GM12878 (cell line): ENCODE measurements around the gene EVI5L. TPM values are rescaled to one million over a fixed set of nuclear protein-coding genes. Genes with fewer than 3 reads are reported as not detected.
A peak's percentile ranks its signal among the peaks of the same experiment; 100 is the strongest.

Source experiments
- ATAC-seq: fragments of 200-7000 bp; cut with Tn5 transposase; 3 replicates; pipeline ENCODE4 v1.9.1; 2020; ENCODE audit warnings: mild to moderate bottlenecking, moderate library complexity
- BruUV-seq: library from RNA; stranded (reverse); fragments of 400-500 nt; replicated peaks from 2 replicates; lab custom pipeline; 2021; lab: Mats Ljungman, UMichigan
- CTCF ChIA-PET: fragments of 300-600 bp; sonication (Branson Sonifier 250); formaldehyde crosslinking; extraction: SDS; loops from one replicate; lab custom pipeline; 2021; ENCODE audit warnings: inconsistent platforms; lab: Yijun Ruan, JAX
- POLR2A ChIA-PET: fragments of 350-600 bp; formaldehyde crosslinking; extraction: SDS; loops from one replicate; lab custom pipeline; 2021; ENCODE audit warnings: inconsistent platforms; lab: Charles Lee
- RAD21 ChIA-PET: fragments of 300-600 bp; sonication (Branson Sonifier 250); formaldehyde crosslinking; loops from one replicate; lab custom pipeline; 2023; ENCODE audit warnings: antibody characterized with exemption; ENCODE audit not compliant: unreplicated experiment; lab: Charles Lee
- SMC1A ChIA-PET: fragments of 300-600 bp; sonication (Branson Sonifier 250); formaldehyde crosslinking; loops from one replicate; lab custom pipeline; 2023; ENCODE audit not compliant: unreplicated experiment, uncharacterized antibody; lab: Charles Lee
- DNase-seq: peaks from one replicate; pipeline ENCODE4 v3.0.0-alpha.2; 2011; ENCODE audit warnings: low read depth, low spot score
- FAIRE-seq: peaks from 3 replicates; lab custom pipeline; 2011; peaks lifted over from hg19 to GRCh38; lab: Jason Lieb, UNC
- H2AFZ ChIP-seq: 2 replicates; pipeline ENCODE4 v1.6.0; 2011; ENCODE audit warnings: low read depth, low read length, control low read depth; ENCODE audit not compliant: control insufficient read depth
- H3K27ac ChIP-seq: 2 replicates; pipeline ENCODE4 v1.5.1; 2011; ENCODE audit warnings: control low read depth; ENCODE audit not compliant: control insufficient read depth, insufficient read depth
- H3K27me3 ChIP-seq, 2 experiments: replicated peaks in 1 of 2; 2 replicates each; pipeline versions ENCODE4 v1.6.0 to v1.6.1; 2011; ENCODE audit warnings: low read length in 1 of 2; ENCODE audit not compliant: control insufficient read depth in 2 of 2, insufficient read depth in 2 of 2
- H3K36me3 ChIP-seq, 2 experiments: 2 replicates each; pipeline ENCODE4 v1.5.1; 2011; ENCODE audit warnings: low read length in 1 of 2; ENCODE audit not compliant: control insufficient read depth in 2 of 2, insufficient read depth in 2 of 2
- H3K4me1 ChIP-seq: 2 replicates; pipeline ENCODE4 v1.6.1; 2011; ENCODE audit warnings: mild to moderate bottlenecking, low read length, moderate library complexity, mixed read lengths; ENCODE audit not compliant: control insufficient read depth, insufficient read depth
- H3K4me2 ChIP-seq: 2 replicates; pipeline ENCODE4 v1.6.0; 2011; ENCODE audit warnings: control low read depth; ENCODE audit not compliant: control insufficient read depth, insufficient read depth
- H3K4me3 ChIP-seq: fragments of 200-600 bp; sonication (generic); 2 replicates; pipeline ENCODE4 v1.5.1; 2016
- H3K79me2 ChIP-seq: 2 replicates; pipeline ENCODE4 v1.6.0; 2011; ENCODE audit warnings: low read length; ENCODE audit not compliant: control insufficient read depth, insufficient read depth
- H3K9ac ChIP-seq: 2 replicates; pipeline ENCODE4 v1.8.0; 2011; ENCODE audit warnings: low read length, control low read depth, mixed read lengths; ENCODE audit not compliant: control insufficient read depth, insufficient read depth
- H3K9me3 ChIP-seq: replicated peaks from 3 replicates; pipeline ENCODE4 v1.5.1; 2011; ENCODE audit warnings: mild to moderate bottlenecking, low read length; ENCODE audit not compliant: control insufficient read depth, insufficient read depth
- H4K20me1 ChIP-seq: 2 replicates; pipeline ENCODE4 v1.6.0; 2011; ENCODE audit not compliant: control insufficient read depth, insufficient read depth
- EP300 ChIP-seq, 2 experiments: fragments of 150-350 bp in 1 of 2; IDR thresholded peaks; 2 replicates each; pipeline ENCODE4 v1.6.1; 2011 to 2012; ENCODE audit warnings: low read depth in 2 of 2, low read length in 2 of 2, borderline replicate concordance in 1 of 2, improper control_type of control experiment in 1 of 2, inconsistent platforms in 1 of 2; ENCODE audit not compliant: control insufficient read depth in 1 of 2
- HCFC1 ChIP-seq: fragments of 150-350 bp; IDR thresholded peaks from 2 replicates; pipeline ENCODE4 v1.6.1; 2014; ENCODE audit warnings: low read length
- HDAC6 ChIP-seq: fragments of 200-600 bp; sonication (generic); IDR thresholded peaks from one replicate; pipeline ENCODE4 v1.8.0; 2017; ENCODE audit warnings: antibody characterized with exemption; ENCODE audit not compliant: unreplicated experiment
- MYC ChIP-seq: IDR thresholded peaks from 2 replicates; pipeline ENCODE4 v1.6.1; 2011; ENCODE audit warnings: mild to moderate bottlenecking, low read length, moderate library complexity, inconsistent platforms; ENCODE audit not compliant: insufficient read depth, insufficient replicate concordance, insufficient read length, severe bottlenecking
- PAX5 ChIP-seq: IDR thresholded peaks from 2 replicates; pipeline ENCODE4 v1.6.1; 2011; ENCODE audit warnings: low read depth, low read length, borderline replicate concordance
- STAT1 ChIP-seq: fragments of 450-650 bp; conservative IDR thresholded peaks from 2 replicates; pipeline ENCODE4 v1.6.1; 2014; ENCODE audit warnings: antibody characterized with exemption, mild to moderate bottlenecking
- STAT3 ChIP-seq: IDR thresholded peaks from 2 replicates; pipeline ENCODE4 v1.6.1; 2011; ENCODE audit warnings: low read depth, low read length, improper control_type of control experiment
- USF2 ChIP-seq: IDR thresholded peaks from 2 replicates; pipeline ENCODE4 v1.6.1; 2011; ENCODE audit warnings: low read depth, low read length, improper control_type of control experiment, borderline replicate concordance
- ZBTB11 ChIP-seq: fragments of 450-650 bp; formaldehyde crosslinking; IDR thresholded peaks from 2 replicates; pipeline ENCODE4 v1.5.0; 2022; ENCODE audit warnings: mild to moderate bottlenecking, missing genetic modification characterization
- WGBS: methylation state at CpG from one replicate; pipeline ENCODE4 v1.1.6; 2016; ENCODE audit warnings: low lambda C conversion rate; ENCODE audit not compliant: insufficient replicate concordance, insufficient coverage; ENCODE audit errors: missing lambda C conversion rate; 5-methylcytosine and 5-hydroxymethylcytosine counted together
- in situ Hi-C: fragments of 300-500 bp; cut with MboI; formaldehyde crosslinking; loops from 9 replicates; pipeline ENCODE4 v1.14.3; 2018; ENCODE audit warnings: mixed read lengths
- intact Hi-C: fragments of 100-400 bp; cut with micrococcal nuclease; formaldehyde crosslinking; loops from one replicate; pipeline ENCODE4 v1.14.2; 2022; ENCODE audit not compliant: unreplicated experiment
- polyA plus RNA-seq, 11 experiments: library from polyadenylated mRNA; depleted of rRNA in 4 of 11; unstranded in 6 of 11; stranded (reverse) in 5 of 11; fragments of >200 nt; fragmentation: Nextera tagmentation in 4 of 11; fragmentation: Illumina TruSeq in 1 of 11; extraction: Ambion mirVana in 4 of 11; extraction: Trizol in 1 of 11; gene quantifications; 1 replicate in 1 of 11; 2 replicates in 10 of 11; pipeline versions ENCODE4 v1.2.1 to v1.2.3, GENCODE V29; 2011 to 2016; ENCODE audit warnings: inconsistent platforms in 2 of 11, missing spikeins in 2 of 11, low read depth in 1 of 11
- total RNA-seq, 4 experiments: library from RNA; depleted of rRNA in 3 of 4; stranded (reverse); fragments of >200 nt in 3 of 4; fragmentation: Illumina TruSeq in 1 of 4; extraction: Trizol in 1 of 4; gene quantifications; 2 replicates each; pipeline versions ENCODE4 v1.2.1 to v1.2.3, GENCODE V29; 2013 to 2021

EVI5L gene
- total and polyA plus RNA-seq, 10 of the 15 experiments (the other 5 are each of a cell fraction or from before 2014, with no cell fraction given): 0.23 to 13.8 (median 5.0) TPM

GRCh38 chr19:7830823-7831222 is 805 bp downstream of the EVI5L start:
- FAIRE-seq: no peak
- peaks cover 6% of the 10 kb centered on the region for H3K4me1 ChIP-seq
- ChIA-PET RAD21 (interaction anchor here (1.4 kb wide), 1 partner anchor 11 kb away, joined by 4 read pairs; no protein-coding TSS in a partner anchor), POLR2A (interaction anchor here (0.7 kb wide), 1 partner anchor 201 kb away, joined by 3 read pairs; the partner anchor contains the start of gene PET100)
- H3K4me2 ChIP-seq: peak overlapping the region; percentile 71
- H3K79me2 ChIP-seq: no peaks in the 10 kb centered on the region
- TF ChIP-seq STAT3 (no peak), USF2 (no peak)
- TF ChIP-seq, all 136 proteins: peak for 0
- Histone ChIP-seq H3K36me3 (no peaks in the 10 kb centered on the region), H4K20me1 (no peaks in the 10 kb centered on the region), H3K27ac (no peak overlapping the region), H2AFZ (no peak overlapping the region), H3K9ac (no peak overlapping the region; the same call in 1 of the 2 replicates), H3K27me3 (no peaks in the 10 kb centered on the region), H3K4me3 (peak overlapping the region; percentile 55; the same call in 1 of the 2 replicates), H3K9me3 (no peaks in the 10 kb centered on the region; the same call in 2 of the 3 replicates)
- ChIA-PET CTCF (interaction anchor here (1.1 kb wide), 1 partner anchor 9 kb away, joined by 3 read pairs; no protein-coding TSS in a partner anchor), SMC1A (interaction anchor here (0.6 to 1.2 kb wide), 2 partner anchors 31 to 137 kb away, joined by 3 to 6 read pairs; no protein-coding TSS in a partner anchor)
- intact Hi-C loops: no loop called here
- no TSS peak for BruUV-seq
- ATAC-seq (no peak), DNase-seq (no peak)
- WGBS: 46% methylated on average over 5 of the region's 7 CpGs
- in situ Hi-C loops: no loop called here

GRCh38 chr19:7831452-7831851 is 1.4 kb downstream of the EVI5L start:
- in situ Hi-C loops (no loop called here), intact Hi-C loops (no loop called here)
- DNase-seq (no peak), FAIRE-seq (no peak), ATAC-seq (no peak)
- SMC1A ChIA-PET: interaction anchor here (0.6 to 1.3 kb wide), 3 partner anchors 10 to 137 kb away, joined by 3 to 6 read pairs (median 6); no protein-coding TSS in a partner anchor
- POLR2A ChIA-PET: interaction anchor here (0.6 to 0.7 kb wide), 2 partner anchors 27 to 202 kb away, joined by 3 to 4 read pairs; partner anchors contain the start of gene PET100
- RAD21 ChIA-PET: interaction anchor here (0.8 to 1.4 kb wide), 3 partner anchors 12 to 263 kb away, joined by 4 to 6 read pairs (median 4); no protein-coding TSS in a partner anchor
- BruUV-seq: TSS peak; percentile 67
- H3K27me3 ChIP-seq: no peaks in the 10 kb centered on the region
- H3K9me3 ChIP-seq: no peaks in the 10 kb centered on the region; the same call in 2 of the 3 replicates
- CTCF ChIA-PET: interaction anchor here (0.8 to 1.7 kb wide), 6 partner anchors 9 to 464 kb away, joined by 3 to 7 read pairs (median 5); partner anchors contain the start of gene TRAPPC5
- H3K4me3 ChIP-seq: no peak overlapping the region
- H2AFZ ChIP-seq: no peak overlapping the region
- WGBS: 66% methylated on average over 9 of the region's 10 CpGs
- H3K4me2 ChIP-seq: no peak overlapping the region
- no peak overlapping the region for H3K9ac ChIP-seq
- no peak overlapping the region for H3K27ac ChIP-seq
- peaks cover 6% of the 10 kb centered on the region for H3K4me1 ChIP-seq
- H4K20me1 ChIP-seq: no peaks in the 10 kb centered on the region
- H3K36me3 ChIP-seq: no peaks in the 10 kb centered on the region
- H3K79me2 ChIP-seq: no peaks in the 10 kb centered on the region
- TF ChIP-seq HCFC1 (no peak), PAX5 (no peak), EP300 (IDR thresholded peaks at IDR 0.05; ENCODE audit: borderline replicate concordance in 1 of 2, control insufficient read depth in 1 of 2, low read depth in 2 of 2, low read length in 2 of 2) (no peak), MYC (no peak), STAT1 (no peak), HDAC6 (no peak), ZBTB11 (CRISPR knock-in tag) (no peak)
